HL-60 (cell line): Measurements from ENCODE around the gene SPTB.

ENCODE experiments used
- DNase-seq, 2 experiments: peaks; one replicate each; pipeline ENCODE4 v3.0.0-alpha.2; 2010 to 2020; ENCODE audit warnings: low read depth in 1 of 2, low spot score in 1 of 2
- H3K27ac ChIP-seq: fragments of 250-450 bp; sonication (Bioruptor Pico); replicated peaks from 2 replicates; pipeline ENCODE4 v1.5.1; 2020; ENCODE audit warnings: mild to moderate bottlenecking, moderate library complexity
- H3K27me3 ChIP-seq: fragments of 250-450 bp; sonication (Bioruptor Pico); 2 replicates; pipeline ENCODE4 v1.5.1; 2021; ENCODE audit warnings: mild to moderate bottlenecking, moderate library complexity; ENCODE audit not compliant: insufficient read depth, poor library complexity, severe bottlenecking
- H3K4me3 ChIP-seq: replicated peaks from 2 replicates; pipeline ENCODE4 v1.5.1; 2011; ENCODE audit warnings: mild to moderate bottlenecking, control low read depth, low read length; ENCODE audit not compliant: insufficient read depth
- GABPA ChIP-seq: IDR thresholded peaks from 2 replicates; pipeline ENCODE4 v1.6.1; 2012; ENCODE audit warnings: low read depth
- POLR2AphosphoS5 ChIP-seq: IDR thresholded peaks from 2 replicates; pipeline ENCODE4 v1.6.1; 2012; ENCODE audit warnings: low read depth
- SPI1 ChIP-seq: IDR thresholded peaks from 2 replicates; pipeline ENCODE4 v1.6.1; 2012; ENCODE audit warnings: low read depth, mild to moderate bottlenecking, borderline replicate concordance
- TF ChIP-seq, protein P1 (sequence below): IDR thresholded peaks from 2 replicates; pipeline ENCODE4 v1.6.1; 2012; ENCODE audit warnings: low read depth; ENCODE audit not compliant: insufficient replicate concordance
- TF ChIP-seq, protein P2 (sequence below): IDR thresholded peaks from one replicate; pipeline ENCODE4 v1.5.1; 2011; ENCODE audit warnings: low read length, control low read depth, inconsistent platforms; ENCODE audit not compliant: insufficient read depth

Gene SPTB

DNA sequence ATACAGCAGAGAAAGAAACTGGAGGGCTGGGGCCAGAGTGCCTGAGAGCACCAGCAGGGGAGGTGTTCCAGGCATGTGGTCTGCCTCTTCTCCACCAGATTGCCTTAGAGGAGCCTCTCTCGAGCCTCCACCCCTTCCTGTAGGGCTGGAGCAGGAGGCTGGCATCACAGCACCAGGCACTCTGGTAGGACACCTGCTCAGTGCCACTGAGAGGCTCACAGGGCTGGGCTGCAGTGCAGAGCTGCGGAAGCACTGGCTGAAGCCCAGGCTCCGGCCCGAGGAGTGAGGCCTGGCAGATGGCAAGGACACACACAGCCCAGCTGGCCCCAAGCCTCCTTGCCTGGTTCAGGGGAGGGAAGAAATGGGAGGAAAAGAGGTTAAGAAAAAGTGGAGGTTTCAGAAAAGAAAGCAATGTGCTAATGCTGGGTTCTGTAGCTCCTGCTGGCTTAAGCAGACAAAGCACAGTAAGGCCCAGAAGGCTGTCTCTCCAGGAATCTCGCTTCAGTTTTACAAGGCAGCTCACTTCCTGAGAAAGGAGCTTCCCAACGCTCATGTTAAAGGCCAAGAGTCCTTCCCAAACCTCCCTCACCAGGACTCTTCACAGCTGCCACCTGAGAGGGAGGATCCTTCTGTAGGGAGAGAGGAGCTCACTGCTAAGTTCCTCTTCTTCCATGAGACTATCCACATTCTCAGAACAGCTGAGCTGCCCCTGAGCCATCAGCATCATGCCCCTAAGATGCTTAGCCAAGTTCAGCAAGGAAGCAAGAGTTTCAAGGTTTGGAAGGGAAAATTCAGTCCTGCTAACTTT, 23.8 kb downstream of the SPTB start:
- Histone ChIP-seq H3K27ac (no peak overlapping the region), H3K27me3 (no peaks in the 10 kb centered on the region), H3K4me3 (no peak overlapping the region)
- TF ChIP-seq, protein P1, sequence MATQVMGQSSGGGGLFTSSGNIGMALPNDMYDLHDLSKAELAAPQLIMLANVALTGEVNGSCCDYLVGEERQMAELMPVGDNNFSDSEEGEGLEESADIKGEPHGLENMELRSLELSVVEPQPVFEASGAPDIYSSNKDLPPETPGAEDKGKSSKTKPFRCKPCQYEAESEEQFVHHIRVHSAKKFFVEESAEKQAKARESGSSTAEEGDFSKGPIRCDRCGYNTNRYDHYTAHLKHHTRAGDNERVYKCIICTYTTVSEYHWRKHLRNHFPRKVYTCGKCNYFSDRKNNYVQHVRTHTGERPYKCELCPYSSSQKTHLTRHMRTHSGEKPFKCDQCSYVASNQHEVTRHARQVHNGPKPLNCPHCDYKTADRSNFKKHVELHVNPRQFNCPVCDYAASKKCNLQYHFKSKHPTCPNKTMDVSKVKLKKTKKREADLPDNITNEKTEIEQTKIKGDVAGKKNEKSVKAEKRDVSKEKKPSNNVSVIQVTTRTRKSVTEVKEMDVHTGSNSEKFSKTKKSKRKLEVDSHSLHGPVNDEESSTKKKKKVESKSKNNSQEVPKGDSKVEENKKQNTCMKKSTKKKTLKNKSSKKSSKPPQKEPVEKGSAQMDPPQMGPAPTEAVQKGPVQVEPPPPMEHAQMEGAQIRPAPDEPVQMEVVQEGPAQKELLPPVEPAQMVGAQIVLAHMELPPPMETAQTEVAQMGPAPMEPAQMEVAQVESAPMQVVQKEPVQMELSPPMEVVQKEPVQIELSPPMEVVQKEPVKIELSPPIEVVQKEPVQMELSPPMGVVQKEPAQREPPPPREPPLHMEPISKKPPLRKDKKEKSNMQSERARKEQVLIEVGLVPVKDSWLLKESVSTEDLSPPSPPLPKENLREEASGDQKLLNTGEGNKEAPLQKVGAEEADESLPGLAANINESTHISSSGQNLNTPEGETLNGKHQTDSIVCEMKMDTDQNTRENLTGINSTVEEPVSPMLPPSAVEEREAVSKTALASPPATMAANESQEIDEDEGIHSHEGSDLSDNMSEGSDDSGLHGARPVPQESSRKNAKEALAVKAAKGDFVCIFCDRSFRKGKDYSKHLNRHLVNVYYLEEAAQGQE = no peak
- TF ChIP-seq, protein P2, sequence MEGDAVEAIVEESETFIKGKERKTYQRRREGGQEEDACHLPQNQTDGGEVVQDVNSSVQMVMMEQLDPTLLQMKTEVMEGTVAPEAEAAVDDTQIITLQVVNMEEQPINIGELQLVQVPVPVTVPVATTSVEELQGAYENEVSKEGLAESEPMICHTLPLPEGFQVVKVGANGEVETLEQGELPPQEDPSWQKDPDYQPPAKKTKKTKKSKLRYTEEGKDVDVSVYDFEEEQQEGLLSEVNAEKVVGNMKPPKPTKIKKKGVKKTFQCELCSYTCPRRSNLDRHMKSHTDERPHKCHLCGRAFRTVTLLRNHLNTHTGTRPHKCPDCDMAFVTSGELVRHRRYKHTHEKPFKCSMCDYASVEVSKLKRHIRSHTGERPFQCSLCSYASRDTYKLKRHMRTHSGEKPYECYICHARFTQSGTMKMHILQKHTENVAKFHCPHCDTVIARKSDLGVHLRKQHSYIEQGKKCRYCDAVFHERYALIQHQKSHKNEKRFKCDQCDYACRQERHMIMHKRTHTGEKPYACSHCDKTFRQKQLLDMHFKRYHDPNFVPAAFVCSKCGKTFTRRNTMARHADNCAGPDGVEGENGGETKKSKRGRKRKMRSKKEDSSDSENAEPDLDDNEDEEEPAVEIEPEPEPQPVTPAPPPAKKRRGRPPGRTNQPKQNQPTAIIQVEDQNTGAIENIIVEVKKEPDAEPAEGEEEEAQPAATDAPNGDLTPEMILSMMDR = no peak
- no peak for TF ChIP-seq GABPA
- no peak for TF ChIP-seq POLR2AphosphoS5
- TF ChIP-seq SPI1 = no peak
- DNase-seq = no peak

DNA sequence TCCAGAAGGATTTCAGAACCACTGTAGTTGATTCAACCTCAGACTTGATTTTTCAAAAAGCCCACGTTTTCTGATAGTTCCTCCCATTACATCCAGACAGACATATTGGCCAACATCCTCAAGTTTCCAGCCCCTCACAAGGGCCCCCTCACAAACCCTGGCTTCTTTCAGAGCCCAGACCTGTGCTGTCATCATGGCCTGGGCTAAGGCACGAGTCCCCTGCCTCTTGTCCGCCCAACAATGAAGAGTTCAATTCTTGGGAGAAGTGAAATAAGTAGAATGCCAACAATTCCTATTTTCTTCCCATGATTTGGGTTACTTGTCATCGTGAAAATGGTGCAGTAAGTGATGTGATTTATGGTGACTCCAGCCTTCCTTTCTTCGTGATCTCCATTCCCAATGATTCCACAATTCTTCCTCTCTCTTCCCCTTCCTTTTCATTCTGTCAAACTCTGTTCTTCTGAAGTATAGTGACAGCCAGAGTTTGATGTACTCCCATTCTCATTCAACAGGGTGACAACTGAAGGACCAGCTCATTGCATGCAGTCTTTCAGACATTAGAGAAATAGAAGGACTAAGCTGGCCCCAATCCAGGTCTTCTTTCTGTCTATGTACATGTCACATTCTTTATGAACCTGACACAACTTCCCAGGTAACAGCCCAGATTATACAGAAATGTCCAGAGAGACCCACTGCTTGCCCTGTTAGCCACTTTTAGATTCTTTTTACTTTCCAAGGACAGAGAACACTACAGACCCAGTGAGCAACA, 29.2 kb downstream of the SPTB start:
- no peak overlapping the region for H3K4me3 ChIP-seq
- DNase-seq = no peak
- TF ChIP-seq SPI1 (no peak), POLR2AphosphoS5 (no peak), GABPA (no peak)
- TF ChIP-seq, protein P1 = no peak
- TF ChIP-seq, protein P2 = no peak
- no peaks in the 10 kb centered on the region for H3K27me3 ChIP-seq
- no peak overlapping the region for H3K27ac ChIP-seq

DNA sequence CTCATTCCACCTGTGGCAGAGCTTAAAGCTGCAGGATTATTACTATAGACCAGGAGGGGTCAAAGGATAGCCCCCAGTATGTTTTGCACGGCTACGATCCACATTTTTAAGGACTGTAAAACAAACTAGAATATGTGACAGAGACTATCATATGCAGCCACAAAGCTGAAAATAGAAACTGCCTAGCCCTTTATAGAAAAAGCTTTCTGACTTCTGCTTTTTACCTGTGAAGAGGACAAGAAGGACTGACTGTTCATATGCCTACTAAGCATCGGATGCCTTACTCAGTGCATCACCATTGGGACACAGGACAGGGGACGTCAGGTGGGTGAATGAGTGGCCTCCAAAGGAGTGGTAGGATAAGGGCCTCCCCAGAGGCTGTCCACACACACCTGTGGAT, 29.8 kb downstream of the SPTB start:
- H3K27me3 ChIP-seq = no peaks in the 10 kb centered on the region
- H3K27ac ChIP-seq = no peak overlapping the region
- no peak overlapping the region for H3K4me3 ChIP-seq
- TF ChIP-seq POLR2AphosphoS5 (no peak), GABPA (no peak), SPI1 (no peak)
- TF ChIP-seq, protein P1 = no peak
- TF ChIP-seq, protein P2 = no peak
- DNase-seq = no peak
